DMS153 treated with DMSO at 0.1 percent for 48 hours (cell line): ENCODE measurements around the gene PGPEP1.
"Not testable (repeated sequence)": the region's sequence is repeated elsewhere in the genome, so short reads cannot be mapped to it uniquely, and the experiment has no call there.

Source experiments
- DNase-seq: peaks from one replicate; lab custom pipeline; 2025; ENCODE audit not compliant: unreplicated experiment; lab: John Stamatoyannopoulos, UW

The PGPEP1 gene

DNA sequence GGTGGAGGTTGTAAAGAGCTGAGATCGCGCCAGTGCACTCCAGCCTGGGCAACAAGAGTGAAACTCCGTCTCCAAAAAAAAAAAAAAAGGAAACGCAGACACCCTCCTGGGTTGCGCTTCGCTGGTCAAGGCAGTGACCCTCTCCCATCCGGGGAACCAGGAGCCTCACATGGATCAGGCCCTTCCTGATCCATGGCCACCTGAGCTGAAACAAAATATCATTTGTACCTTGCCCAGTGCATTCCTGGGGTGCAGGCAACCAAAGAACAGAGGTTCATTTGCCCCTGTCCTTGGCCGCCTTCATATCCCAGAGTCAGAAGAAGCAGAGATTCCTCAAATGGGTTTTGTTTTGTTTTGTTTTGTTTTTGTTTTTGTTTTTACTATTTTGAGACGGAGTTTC, 9.5 kb upstream of the PGPEP1 start:
- no peak for DNase-seq

DNA sequence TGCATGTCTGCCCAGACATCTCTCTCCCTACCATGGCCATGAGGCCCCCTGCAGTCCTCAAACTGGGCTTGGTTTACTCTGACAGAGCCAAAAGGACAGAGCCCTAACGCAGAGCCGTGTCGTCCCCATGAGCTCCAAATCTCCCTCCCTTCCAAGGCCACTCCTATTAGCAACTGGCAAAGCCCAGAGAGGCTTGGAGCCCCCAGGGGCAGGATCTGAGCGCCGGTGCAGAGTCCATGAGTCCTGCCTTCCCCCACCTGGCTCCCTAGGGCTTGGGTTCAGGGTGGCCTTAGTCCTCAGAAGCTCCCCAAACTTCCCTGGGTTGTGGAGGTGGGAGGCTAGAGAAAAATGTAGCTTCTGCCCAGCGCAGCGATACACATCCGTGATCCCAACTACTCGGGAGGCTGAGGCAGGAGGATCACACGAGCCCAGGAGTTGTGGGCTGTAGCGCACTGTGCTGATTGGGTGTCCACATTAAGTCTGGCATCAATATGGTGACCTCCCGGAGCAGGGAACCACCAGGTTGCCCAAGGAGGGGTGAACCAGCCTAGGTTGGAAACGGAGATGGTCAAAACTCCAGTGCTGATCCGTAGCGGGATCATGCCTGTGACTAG, 7.4 kb upstream of the PGPEP1 start:
- DNase-seq = no peak

GRCh38 chr19:18333680-18334079, 6.7 kb upstream of the PGPEP1 start:
- DNase-seq = no peak

DNA sequence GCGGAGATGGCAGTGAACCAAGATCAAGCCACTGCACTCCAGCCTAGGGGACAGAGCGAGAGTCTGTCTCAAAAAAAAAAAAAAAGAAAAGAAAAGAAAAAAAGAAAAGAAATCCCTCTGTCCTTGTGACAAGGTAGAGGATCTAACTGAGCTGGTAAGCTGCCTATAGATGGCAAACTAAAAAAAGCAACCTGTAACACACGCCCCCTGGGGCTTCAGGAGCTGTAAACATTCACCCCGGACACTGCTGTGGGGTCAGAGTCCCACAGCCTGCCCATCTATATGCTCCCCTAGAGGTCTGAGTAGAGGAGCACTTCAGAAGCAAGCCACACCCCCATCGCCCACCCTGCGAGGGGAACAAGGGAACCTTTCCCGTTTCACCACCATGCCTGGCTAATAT, 4.3 kb upstream of the PGPEP1 start:
- no peak for DNase-seq

- no peak for DNase-seq
Observed at GRCh38 chr19:18338541-18338940, 1.9 kb upstream of the PGPEP1 start.

- DNase-seq = no peak
Observed at GRCh38 chr19:18339723-18340122, 675 bp upstream of the PGPEP1 start.

DNA sequence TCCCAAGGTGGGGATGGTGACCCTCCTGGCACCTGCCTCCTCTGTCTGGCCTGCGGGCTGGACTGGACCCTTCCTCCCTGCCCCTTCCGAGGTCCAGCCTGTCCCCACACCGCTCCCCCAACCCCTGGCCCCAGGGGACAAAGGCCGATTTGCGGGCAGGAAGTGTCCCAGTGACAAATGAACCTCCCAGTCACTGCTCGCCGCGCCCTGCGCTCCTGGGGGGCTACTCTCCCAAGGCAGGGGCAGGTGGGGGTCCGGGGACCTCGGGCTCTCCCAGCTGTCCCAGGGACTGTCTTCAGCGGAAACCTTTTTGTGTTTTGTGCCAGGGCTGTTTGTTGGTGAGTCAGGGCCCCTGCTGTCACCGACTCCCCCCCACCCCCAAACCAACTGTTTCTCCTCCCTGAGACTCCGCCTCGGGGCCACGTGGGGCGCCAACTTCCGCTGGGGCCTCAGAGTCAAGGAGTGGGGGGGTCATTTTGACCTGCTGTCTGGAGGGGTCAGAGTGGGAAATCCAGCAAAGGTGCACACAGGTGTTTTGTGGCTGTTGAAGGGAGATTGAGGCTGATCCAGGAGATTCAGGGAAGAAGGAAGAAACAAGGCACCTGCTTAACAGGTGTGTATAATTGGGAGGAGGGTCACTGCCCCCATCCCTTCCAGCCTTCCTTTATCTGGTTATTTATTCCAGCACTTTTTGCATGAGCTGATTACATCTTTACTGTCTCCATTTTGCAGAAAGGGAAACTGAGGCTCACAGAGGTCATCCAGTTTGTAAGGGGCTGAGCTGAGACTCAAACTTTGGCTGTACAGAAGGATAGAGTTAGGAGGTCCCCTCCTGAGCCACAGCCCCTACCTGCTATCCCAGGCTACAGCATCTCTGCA, 831 bp downstream of the PGPEP1 start:
- no peak for DNase-seq

GRCh38 chr19:18342090-18342632, 1.8 kb downstream of the PGPEP1 start:
- no peak for DNase-seq

DNA sequence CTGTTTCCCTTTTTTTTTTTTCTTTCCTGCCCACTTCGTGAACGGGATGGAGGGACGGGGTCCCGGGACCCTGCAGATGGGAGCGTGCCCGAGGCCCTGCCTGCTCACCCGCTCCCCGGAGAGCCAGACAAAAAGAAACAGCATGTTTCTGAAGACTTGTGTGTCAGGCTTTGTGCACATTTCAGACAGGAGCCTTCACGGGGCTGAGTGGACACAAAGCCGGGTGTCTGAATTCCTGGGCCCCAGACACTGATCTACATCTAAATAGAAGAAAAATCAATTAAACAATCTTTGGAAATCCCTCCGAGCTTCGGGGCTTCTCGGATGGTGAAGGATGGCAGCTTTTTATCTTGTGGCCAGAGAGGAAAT, 4.2 kb downstream of the PGPEP1 start:
- DNase-seq = no peak

- DNase-seq = no peak
Observed at GRCh38 chr19:18345296-18345695, 4.9 kb downstream of the PGPEP1 start.

- DNase-seq = no peak
Observed at GRCh38 chr19:18346091-18346490, 5.7 kb downstream of the PGPEP1 start.

- DNase-seq = no peak
Observed at GRCh38 chr19:18348171-18348570, 7.8 kb downstream of the PGPEP1 start.

DNA sequence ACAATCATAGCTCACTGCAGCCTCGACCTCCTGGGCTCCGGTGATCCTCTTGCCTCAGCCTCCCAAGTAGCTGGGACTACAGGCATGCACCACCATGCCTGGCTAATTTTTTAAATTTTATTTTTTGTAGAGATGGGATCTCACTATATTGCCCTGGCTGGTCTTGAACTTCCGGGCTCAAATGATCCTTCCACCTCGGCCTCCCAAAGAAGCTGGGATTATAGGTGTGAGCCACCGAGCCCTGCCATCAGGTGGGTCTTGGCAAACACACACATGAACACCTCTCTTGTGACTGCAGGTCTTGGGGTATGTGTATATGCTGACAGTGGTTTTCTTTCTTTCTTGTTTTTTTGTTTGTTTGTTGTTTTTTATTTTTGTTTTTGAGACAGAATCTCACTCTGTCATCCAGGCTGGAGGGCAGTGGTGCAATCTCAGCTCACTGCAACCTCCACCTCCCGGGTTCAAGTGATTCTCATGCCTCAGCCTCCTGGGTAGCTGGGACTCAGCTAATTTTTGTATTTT, 8.5 kb downstream of the PGPEP1 start:
- DNase-seq = not testable (repeated sequence)

DNA sequence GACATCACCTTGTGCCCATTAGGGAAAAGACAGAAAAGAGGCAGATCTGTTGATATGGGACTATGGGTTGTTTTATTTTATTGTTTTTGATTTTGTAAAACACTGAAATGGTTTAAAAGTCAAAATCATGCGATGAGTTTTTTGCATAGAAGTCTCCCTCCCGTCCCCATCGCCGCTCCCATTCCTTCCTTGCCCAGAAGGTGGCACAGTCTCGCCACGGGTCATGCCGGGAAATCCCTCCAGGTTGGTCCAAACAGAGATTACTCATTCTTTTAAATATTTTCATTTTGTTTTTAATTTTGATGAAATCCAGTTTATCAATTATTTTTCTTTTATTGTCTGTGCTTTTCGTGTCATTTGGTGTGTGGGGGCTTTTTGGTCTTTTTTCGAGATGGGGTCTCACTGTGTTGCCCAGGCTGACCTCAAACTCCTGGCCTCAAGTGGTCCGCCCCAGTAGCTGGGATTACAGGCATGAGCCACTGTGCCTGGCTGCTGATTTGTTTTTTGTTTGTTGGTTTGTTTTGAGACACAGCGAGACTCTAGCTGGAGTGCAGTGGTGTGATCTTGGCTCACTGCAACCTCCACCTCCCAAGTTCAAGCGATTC, 9.2 kb downstream of the PGPEP1 start:
- DNase-seq = peak; percentile 33

- DNase-seq = no peak
Observed at GRCh38 chr19:18350490-18350889, 10.1 kb downstream of the PGPEP1 start.

GRCh38 chr19:18351544-18351943, 11.1 kb downstream of the PGPEP1 start:
- DNase-seq = no peak

- DNase-seq = no peak
Observed at GRCh38 chr19:18353378-18354005, 13.1 kb downstream of the PGPEP1 start.

GRCh38 chr19:18354743-18355142, 14.3 kb downstream of the PGPEP1 start:
- not testable (repeated sequence) for DNase-seq

GRCh38 chr19:18357041-18357440, 16.6 kb downstream of the PGPEP1 start:
- no peak for DNase-seq

GRCh38 chr19:18361646-18362045, 21.2 kb downstream of the PGPEP1 start:
- DNase-seq = no peak

- no peak for DNase-seq
Observed at GRCh38 chr19:18362934-18363542, 22.6 kb downstream of the PGPEP1 start.
